GM19455 (cell line): ENCODE data around the gene ZRANB3.

ENCODE experiments used
- ATAC-seq: cut with Tn5 transposase; IDR thresholded peaks from one replicate; pipeline ENCODE4 v1.9.1; 2021; ENCODE audit not compliant: unreplicated experiment

Gene ZRANB3

GRCh38 chr2:135182601-135183000 lies 348.4 kb downstream of the ZRANB3 start:
- no peak for ATAC-seq

GRCh38 chr2:135182190-135182589 lies 348.8 kb downstream of the ZRANB3 start:
- no peak for ATAC-seq

- ATAC-seq, result no peak
These were observed 351.3 kb downstream of the ZRANB3 start for GRCh38 chr2:135179689-135180088.

GRCh38 chr2:135175177-135175576 lies 355.8 kb downstream of the ZRANB3 start:
- ATAC-seq, result no peak

GRCh38 chr2:135174810-135175093 lies 356.3 kb downstream of the ZRANB3 start:
- ATAC-seq, result no peak

GRCh38 chr2:135174049-135174809 lies 356.8 kb downstream of the ZRANB3 start:
- no peak for ATAC-seq

GRCh38 chr2:135169900-135170753 lies 360.9 kb downstream of the ZRANB3 start:
- no peak for ATAC-seq

GRCh38 chr2:135168204-135168856 lies 362.7 kb downstream of the ZRANB3 start:
- no peak for ATAC-seq

- no peak for ATAC-seq
These were observed 363.7 kb downstream of the ZRANB3 start for GRCh38 chr2:135167273-135167672.

- ATAC-seq, result no peak
These were observed 366.6 kb downstream of the ZRANB3 start for GRCh38 chr2:135164431-135164830.

GRCh38 chr2:135163901-135164300 lies 367.1 kb downstream of the ZRANB3 start:
- no peak for ATAC-seq

GRCh38 chr2:135163306-135163705 lies 367.7 kb downstream of the ZRANB3 start:
- ATAC-seq, result no peak

- ATAC-seq, result no peak
These were observed 368.2 kb downstream of the ZRANB3 start for GRCh38 chr2:135162786-135163185.

- no peak for ATAC-seq
These were observed 368.6 kb downstream of the ZRANB3 start for GRCh38 chr2:135162377-135162776.

- ATAC-seq, result no peak
These were observed 371.8 kb downstream of the ZRANB3 start for GRCh38 chr2:135159191-135159590.

- no peak for ATAC-seq
These were observed 373.2 kb downstream of the ZRANB3 start for GRCh38 chr2:135157856-135158255.

- no peak for ATAC-seq
These were observed 376.1 kb downstream of the ZRANB3 start for GRCh38 chr2:135154962-135155361.

GRCh38 chr2:135152361-135152760 lies 378.7 kb downstream of the ZRANB3 start:
- no peak for ATAC-seq

GRCh38 chr2:135151615-135152014 lies 379.4 kb downstream of the ZRANB3 start:
- no peak for ATAC-seq

GRCh38 chr2:135150725-135151124 lies 380.3 kb downstream of the ZRANB3 start:
- no peak for ATAC-seq

GRCh38 chr2:135149251-135149650 lies 381.8 kb downstream of the ZRANB3 start:
- no peak for ATAC-seq

- no peak for ATAC-seq
These were observed 386.7 kb downstream of the ZRANB3 start for GRCh38 chr2:135144343-135144742.
